ENCODE data around the gene SLC9A2. TPM values are rescaled to one million over a fixed set of nuclear protein-coding genes. Genes with fewer than 3 reads are reported as not detected.

Gene SLC9A2
- total and polyA plus RNA-seq, 2 of the 13 experiments (the other 11 are each of a cell fraction or from before 2014, with no cell fraction given): 0.02 TPM; not detected in 1

DNA sequence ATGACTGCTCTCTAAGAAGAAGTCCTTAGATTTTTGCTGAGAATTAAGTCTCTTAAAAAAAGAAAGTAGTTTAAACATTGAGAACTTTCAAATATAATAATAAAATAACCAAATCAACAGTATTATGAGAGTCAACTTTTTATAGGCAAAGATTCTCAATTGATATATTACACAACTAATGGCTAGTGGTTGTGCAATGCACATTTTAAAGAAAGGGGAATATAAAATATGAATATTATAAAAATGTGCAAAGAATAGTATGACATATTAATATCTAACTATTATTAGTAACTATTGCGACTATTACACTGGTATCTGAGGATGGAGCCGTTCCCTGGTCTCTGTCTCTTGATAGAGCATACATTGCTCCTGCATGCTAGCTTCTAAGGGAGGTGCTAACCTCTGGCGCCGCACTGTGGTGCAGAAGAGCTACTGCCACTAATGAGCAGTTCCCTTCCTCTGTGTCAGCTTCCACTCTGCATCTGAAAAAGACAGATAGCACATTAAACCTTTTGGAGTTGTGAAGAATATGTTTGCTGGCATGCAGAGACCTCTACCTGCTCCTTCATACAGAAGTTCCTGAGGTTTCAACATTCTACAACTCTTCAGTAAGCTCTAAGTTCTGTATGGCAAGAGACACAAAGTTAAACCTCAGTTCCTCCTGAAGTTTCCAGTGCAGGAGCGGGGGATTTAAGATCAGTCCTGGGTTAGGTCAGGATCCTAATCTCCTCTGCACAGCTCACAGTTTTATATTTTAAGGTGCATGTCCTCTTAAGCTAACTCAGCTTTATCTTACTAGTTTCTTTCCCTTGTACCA is 3.5 kb upstream of the SLC9A2 start (continued):
- TF ChIP-seq, protein P1, sequence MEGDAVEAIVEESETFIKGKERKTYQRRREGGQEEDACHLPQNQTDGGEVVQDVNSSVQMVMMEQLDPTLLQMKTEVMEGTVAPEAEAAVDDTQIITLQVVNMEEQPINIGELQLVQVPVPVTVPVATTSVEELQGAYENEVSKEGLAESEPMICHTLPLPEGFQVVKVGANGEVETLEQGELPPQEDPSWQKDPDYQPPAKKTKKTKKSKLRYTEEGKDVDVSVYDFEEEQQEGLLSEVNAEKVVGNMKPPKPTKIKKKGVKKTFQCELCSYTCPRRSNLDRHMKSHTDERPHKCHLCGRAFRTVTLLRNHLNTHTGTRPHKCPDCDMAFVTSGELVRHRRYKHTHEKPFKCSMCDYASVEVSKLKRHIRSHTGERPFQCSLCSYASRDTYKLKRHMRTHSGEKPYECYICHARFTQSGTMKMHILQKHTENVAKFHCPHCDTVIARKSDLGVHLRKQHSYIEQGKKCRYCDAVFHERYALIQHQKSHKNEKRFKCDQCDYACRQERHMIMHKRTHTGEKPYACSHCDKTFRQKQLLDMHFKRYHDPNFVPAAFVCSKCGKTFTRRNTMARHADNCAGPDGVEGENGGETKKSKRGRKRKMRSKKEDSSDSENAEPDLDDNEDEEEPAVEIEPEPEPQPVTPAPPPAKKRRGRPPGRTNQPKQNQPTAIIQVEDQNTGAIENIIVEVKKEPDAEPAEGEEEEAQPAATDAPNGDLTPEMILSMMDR (CRISPR knock-in tag; IDR thresholded peaks at IDR 0.05): peak; percentile 93
- TF ChIP-seq NONO (IDR thresholded peaks at IDR 0.05) (no peak), NONO (CRISPR knock-in tag; conservative IDR thresholded peaks at IDR 0.05) (no peak), CEBPB (IDR thresholded peaks at IDR 0.05; ENCODE audit: borderline replicate concordance, low read depth, low read length) (peak; percentile 68), ERF (CRISPR knock-in tag; IDR thresholded peaks at IDR 0.05) (peak; percentile 26; the same call in 1 of the 2 replicates), STAG1 (CRISPR knock-in tag; IDR thresholded peaks at IDR 0.05) (peak; percentile 87)

DNA sequence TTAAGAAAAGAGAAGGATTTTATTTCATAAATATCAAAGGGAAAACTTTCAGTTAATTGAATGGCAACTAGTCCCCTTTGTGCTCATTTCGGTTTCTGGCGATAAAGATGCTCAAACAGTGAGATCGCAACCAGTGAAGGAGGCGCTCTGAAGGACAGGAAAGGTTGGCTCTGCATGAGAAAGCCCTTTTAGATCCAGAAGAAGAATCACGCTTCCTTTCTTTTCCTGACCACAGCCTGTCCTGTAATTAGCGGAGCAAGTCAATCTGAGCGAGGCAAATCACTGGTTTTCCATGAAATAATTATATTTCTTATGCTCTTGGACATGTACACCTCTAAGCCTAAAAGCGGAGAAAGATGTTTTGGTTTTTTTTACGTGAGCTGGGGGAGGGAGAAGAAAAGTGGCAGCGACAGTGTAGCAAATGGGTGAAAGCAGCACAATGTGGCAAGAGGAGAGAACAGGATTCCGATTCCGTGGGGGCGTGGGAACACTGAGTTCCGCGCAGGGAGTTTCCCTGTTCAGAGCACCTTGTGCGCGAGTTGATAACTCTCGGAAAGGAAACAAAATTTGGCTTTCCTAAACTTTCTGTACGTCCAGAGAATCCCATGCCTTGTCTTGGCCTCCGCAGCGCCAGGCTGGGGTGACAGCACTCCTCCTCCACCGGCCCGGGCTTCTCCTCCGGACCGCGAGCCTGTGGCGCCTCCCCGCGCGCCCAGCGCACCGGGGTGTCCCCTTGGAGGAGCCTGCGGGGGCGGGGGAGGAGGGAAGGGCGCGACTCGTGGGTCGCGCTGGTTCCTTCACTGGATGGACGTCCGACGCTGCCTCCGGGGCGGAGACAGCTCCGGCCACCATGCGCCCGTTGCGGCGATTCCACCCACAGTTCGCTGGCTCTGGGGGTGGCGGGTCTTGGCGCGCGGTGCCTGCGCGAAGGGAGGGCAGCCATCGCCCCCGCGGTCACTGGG is 620 bp upstream of the SLC9A2 start:
- ChIA-PET CTCF (ENCODE audit: low intra/inter-chr PET ratio, low total read pairs) (no interaction called here), POLR2A (no interaction called here)
- Histone ChIP-seq H3K9ac (ENCODE audit: insufficient read depth, low read depth, low read length) (no peak overlapping the region), H3K4me1 (ENCODE audit: insufficient read depth, low read length) (peaks cover 12% of the 10 kb centered on the region; the same call in 1 of the 2 replicates), H3K79me2 (ENCODE audit: insufficient read depth, low read length) (no peaks in the 10 kb centered on the region), H3K4me3 (replicated peaks in 1 of 3; ENCODE audit: insufficient read depth in 1 of 3, low read depth in 2 of 3, low read length in 3 of 3) (peak overlapping the region; percentile 9 to 67 (median 43); a peak in 5 of 6 replicates), H3K27ac (ENCODE audit: extremely low read length, insufficient read depth, low read length) (no peak overlapping the region), H3K9me3 (ENCODE audit: low read length) (no peaks in the 10 kb centered on the region), H4K20me1 (ENCODE audit: insufficient read depth, low read length) (no peaks in the 10 kb centered on the region), H3K27me3 (ENCODE audit: control insufficient read depth in 1 of 2, insufficient read depth in 2 of 2, low read length in 2 of 2) (peaks cover 8 to 61% of the 10 kb centered on the region in 2 experiments; a peak in 4 of 5 replicates), H3K4me2 (ENCODE audit: low read depth, low read length) (peak overlapping the region; percentile 66), H2AFZ (ENCODE audit: low read length) (no peak overlapping the region), H3K36me3 (replicated peaks in 1 of 2; ENCODE audit: control insufficient read depth in 1 of 2, insufficient read depth in 2 of 2, low read length in 2 of 2) (no peaks in the 10 kb centered on the region)
- FAIRE-seq: no peak
- peak; percentile 42 for ATAC-seq
- DNase-seq (ENCODE audit: low spot score): no peak
- no TSS peak for BruUV-seq (replicated peaks)
- WGBS (ENCODE audit: low lambda C conversion rate): 15% methylated on average over 31 of the region's 59 CpGs
- intact Hi-C loops (cut with micrococcal nuclease; ENCODE audit: unreplicated experiment): loop anchor here (5.0 kb wide), 2 partner anchors 84 to 189 kb away; no protein-coding TSS in a partner anchor
- in situ Hi-C loops (cut with HindIII; ENCODE audit: extremely low pct_ligation_motif_present, low pct_unique_long_range_greater_than_20kb): loop anchor here (5.0 kb wide), 1 partner anchor 146 kb away; the partner anchor contains the start of gene SLC9A4
- TF ChIP-seq ZNF777 (CRISPR knock-in tag; IDR thresholded peaks at IDR 0.05) (peak; percentile 35; the same call in 1 of the 2 replicates), ZNF891 (CRISPR knock-in tag; IDR thresholded peaks at IDR 0.05) (no peak), ZSCAN21 (CRISPR knock-in tag; IDR thresholded peaks at IDR 0.05; ENCODE audit: borderline replicate concordance) (peak; percentile 10; the same call in 1 of the 2 replicates), HNRNPLL (IDR thresholded peaks at IDR 0.05; ENCODE audit: low read depth, low read length, poor library complexity, severe bottlenecking) (peak; percentile 78), MTF2 (CRISPR knock-in tag; IDR thresholded peaks at IDR 0.05; ENCODE audit: borderline replicate concordance) (peak; percentile 44; the same call in 1 of the 2 replicates), PHF8 (CRISPR knock-in tag; IDR thresholded peaks at IDR 0.05) (peak; percentile 26; the same call in 1 of the 2 replicates), ZC3H13 (CRISPR knock-in tag; IDR thresholded peaks at IDR 0.05) (0 out of 2 replicates have a peak, but pooled peaks have one; percentile 27)
- TF ChIP-seq, protein P2, sequence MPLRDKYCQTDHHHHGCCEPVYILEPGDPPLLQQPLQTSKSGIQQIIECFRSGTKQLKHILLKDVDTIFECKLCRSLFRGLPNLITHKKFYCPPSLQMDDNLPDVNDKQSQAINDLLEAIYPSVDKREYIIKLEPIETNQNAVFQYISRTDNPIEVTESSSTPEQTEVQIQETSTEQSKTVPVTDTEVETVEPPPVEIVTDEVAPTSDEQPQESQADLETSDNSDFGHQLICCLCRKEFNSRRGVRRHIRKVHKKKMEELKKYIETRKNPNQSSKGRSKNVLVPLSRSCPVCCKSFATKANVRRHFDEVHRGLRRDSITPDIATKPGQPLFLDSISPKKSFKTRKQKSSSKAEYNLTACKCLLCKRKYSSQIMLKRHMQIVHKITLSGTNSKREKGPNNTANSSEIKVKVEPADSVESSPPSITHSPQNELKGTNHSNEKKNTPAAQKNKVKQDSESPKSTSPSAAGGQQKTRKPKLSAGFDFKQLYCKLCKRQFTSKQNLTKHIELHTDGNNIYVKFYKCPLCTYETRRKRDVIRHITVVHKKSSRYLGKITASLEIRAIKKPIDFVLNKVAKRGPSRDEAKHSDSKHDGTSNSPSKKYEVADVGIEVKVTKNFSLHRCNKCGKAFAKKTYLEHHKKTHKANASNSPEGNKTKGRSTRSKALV (CRISPR knock-in tag; IDR thresholded peaks at IDR 0.05): peak; percentile 87
- TF ChIP-seq, protein P3, sequence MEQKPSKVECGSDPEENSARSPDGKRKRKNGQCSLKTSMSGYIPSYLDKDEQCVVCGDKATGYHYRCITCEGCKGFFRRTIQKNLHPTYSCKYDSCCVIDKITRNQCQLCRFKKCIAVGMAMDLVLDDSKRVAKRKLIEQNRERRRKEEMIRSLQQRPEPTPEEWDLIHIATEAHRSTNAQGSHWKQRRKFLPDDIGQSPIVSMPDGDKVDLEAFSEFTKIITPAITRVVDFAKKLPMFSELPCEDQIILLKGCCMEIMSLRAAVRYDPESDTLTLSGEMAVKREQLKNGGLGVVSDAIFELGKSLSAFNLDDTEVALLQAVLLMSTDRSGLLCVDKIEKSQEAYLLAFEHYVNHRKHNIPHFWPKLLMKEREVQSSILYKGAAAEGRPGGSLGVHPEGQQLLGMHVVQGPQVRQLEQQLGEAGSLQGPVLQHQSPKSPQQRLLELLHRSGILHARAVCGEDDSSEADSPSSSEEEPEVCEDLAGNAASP (CRISPR knock-in tag; IDR thresholded peaks at IDR 0.05; ENCODE audit: borderline replicate concordance): no peak

Data from HepG2 (cell line).